Measurements from ENCODE around the gene COL4A2.
"Not testable (repeated sequence)": the region's sequence is repeated elsewhere in the genome, so short reads cannot be mapped to it uniquely, and the experiment has no call there.

GRCh38 chr13:110313733-110314132, 6.6 kb downstream of the COL4A2 start:
- not testable (repeated sequence) for TF ChIP-seq EZH2 (IDR thresholded peaks at IDR 0.05); POLR2AphosphoS5 (IDR thresholded peaks at IDR 0.05; ENCODE audit: borderline replicate concordance, low read depth, low read length); FOXP2 (optimal IDR thresholded peaks at IDR 0.05; ENCODE audit: control extremely low read depth, extremely low read length, insufficient read depth)
